HUES48 (cell line): Measurements from ENCODE around the gene SFXN5.
"Not testable (repeated sequence)": the region's sequence is repeated elsewhere in the genome, so short reads cannot be mapped to it uniquely, and the experiment has no call there.

Source experiments
- H3K27ac ChIP-seq: one replicate; pipeline ENCODE4 v1.7.0; 2013; ENCODE audit warnings: low read depth, low read length, inconsistent platforms
- H3K27me3 ChIP-seq: 2 replicates; pipeline ENCODE4 v1.6.1; 2013; ENCODE audit warnings: mild to moderate bottlenecking, low read length; ENCODE audit not compliant: control insufficient read depth, insufficient read depth
- H3K36me3 ChIP-seq: 2 replicates; pipeline ENCODE4 v1.6.1; 2013; ENCODE audit warnings: low read length; ENCODE audit not compliant: control insufficient read depth, insufficient read depth
- H3K4me1 ChIP-seq: 2 replicates; pipeline ENCODE4 v1.6.1; 2013; ENCODE audit warnings: mild to moderate bottlenecking, low read length; ENCODE audit not compliant: control insufficient read depth, insufficient read depth
- H3K4me3 ChIP-seq: 2 replicates; pipeline ENCODE4 v1.5.1; 2013; ENCODE audit warnings: mild to moderate bottlenecking, low read depth, low read length
- H3K9ac ChIP-seq: 2 replicates; pipeline ENCODE4 v1.6.1; 2013; ENCODE audit warnings: mild to moderate bottlenecking, low read depth, low read length, moderate library complexity
- H3K9me3 ChIP-seq: 2 replicates; pipeline ENCODE4 v1.6.1; 2013; ENCODE audit warnings: low read length; ENCODE audit not compliant: control insufficient read depth, insufficient read depth

Gene SFXN5

GRCh38 chr2:73095910-73096309, 24.4 kb upstream of the SFXN5 start:
- H3K36me3 ChIP-seq: no peaks in the 10 kb centered on the region
- H3K9me3 ChIP-seq: no peaks in the 10 kb centered on the region
- H3K27me3 ChIP-seq: no peaks in the 10 kb centered on the region
- no peaks in the 10 kb centered on the region for H3K4me1 ChIP-seq
- no peak overlapping the region for H3K4me3 ChIP-seq
- no peak overlapping the region for H3K27ac ChIP-seq
- no peak overlapping the region for H3K9ac ChIP-seq

GRCh38 chr2:73093601-73094218, 22.2 kb upstream of the SFXN5 start:
- H3K9me3 ChIP-seq, H3K9ac ChIP-seq: not testable (repeated sequence)

GRCh38 chr2:73092146-73092783, 20.8 kb upstream of the SFXN5 start:
- H3K27me3 ChIP-seq: no peaks in the 10 kb centered on the region
- peaks cover 7% of the 10 kb centered on the region; the same call in 1 of the 2 replicates for H3K36me3 ChIP-seq
- no peaks in the 10 kb centered on the region for H3K9me3 ChIP-seq
- no peak overlapping the region for H3K9ac ChIP-seq
- H3K4me1 ChIP-seq: no peaks in the 10 kb centered on the region
- H3K4me3 ChIP-seq: no peak overlapping the region
- H3K27ac ChIP-seq: no peak overlapping the region

More at GRCh38 chr2:73093601-73094218, 22.2 kb upstream of the SFXN5 start:
- H3K36me3 ChIP-seq, H3K27ac ChIP-seq, H3K4me1 ChIP-seq, H3K27me3 ChIP-seq, H3K4me3 ChIP-seq: not testable (repeated sequence)

GRCh38 chr2:73091696-73092095, 20.2 kb upstream of the SFXN5 start:
- no peak overlapping the region for H3K9ac ChIP-seq

GRCh38 chr2:73091164-73091563, 19.7 kb upstream of the SFXN5 start:
- H3K4me3 ChIP-seq: no peak overlapping the region
- H3K4me1 ChIP-seq: no peaks in the 10 kb centered on the region
- H3K9me3 ChIP-seq: no peaks in the 10 kb centered on the region
- H3K27ac ChIP-seq: no peak overlapping the region
- no peak overlapping the region for H3K9ac ChIP-seq
- peaks cover 8% of the 10 kb centered on the region; the same call in 1 of the 2 replicates for H3K36me3 ChIP-seq
- H3K27me3 ChIP-seq: no peaks in the 10 kb centered on the region

More at GRCh38 chr2:73091696-73092095, 20.2 kb upstream of the SFXN5 start:
- Histone ChIP-seq H3K27ac (no peak overlapping the region), H3K36me3 (peaks cover 8% of the 10 kb centered on the region; the same call in 1 of the 2 replicates), H3K4me3 (no peak overlapping the region), H3K9me3 (no peaks in the 10 kb centered on the region), H3K4me1 (no peaks in the 10 kb centered on the region), H3K27me3 (no peaks in the 10 kb centered on the region)

- Histone ChIP-seq H3K4me1 (no peaks in the 10 kb centered on the region), H3K4me3 (no peak overlapping the region), H3K36me3 (peaks cover 8% of the 10 kb centered on the region; the same call in 1 of the 2 replicates), H3K9me3 (no peaks in the 10 kb centered on the region), H3K27me3 (no peaks in the 10 kb centered on the region), H3K27ac (no peak overlapping the region), H3K9ac (no peak overlapping the region)
Observed at GRCh38 chr2:73089270-73090030, 17.9 kb upstream of the SFXN5 start.

GRCh38 chr2:73088703-73089102, 17.2 kb upstream of the SFXN5 start:
- Histone ChIP-seq H3K4me1 (no peaks in the 10 kb centered on the region), H3K9ac (no peak overlapping the region), H3K9me3 (no peaks in the 10 kb centered on the region), H3K27ac (no peak overlapping the region), H3K36me3 (peaks cover 8% of the 10 kb centered on the region; the same call in 1 of the 2 replicates), H3K27me3 (no peaks in the 10 kb centered on the region), H3K4me3 (no peak overlapping the region)

GRCh38 chr2:73088211-73088610, 16.7 kb upstream of the SFXN5 start:
- H3K9ac ChIP-seq: no peak overlapping the region
- H3K36me3 ChIP-seq: peaks cover 8% of the 10 kb centered on the region; the same call in 1 of the 2 replicates
- H3K27ac ChIP-seq: no peak overlapping the region
- H3K4me1 ChIP-seq: no peaks in the 10 kb centered on the region
- no peaks in the 10 kb centered on the region for H3K27me3 ChIP-seq
- no peaks in the 10 kb centered on the region for H3K9me3 ChIP-seq
- H3K4me3 ChIP-seq: no peak overlapping the region

- no peak overlapping the region for H3K4me3 ChIP-seq
- H3K27ac ChIP-seq: no peak overlapping the region
- no peaks in the 10 kb centered on the region for H3K9me3 ChIP-seq
- no peaks in the 10 kb centered on the region for H3K27me3 ChIP-seq
- H3K36me3 ChIP-seq: peaks cover 8% of the 10 kb centered on the region; the same call in 1 of the 2 replicates
- no peaks in the 10 kb centered on the region for H3K4me1 ChIP-seq
- no peak overlapping the region for H3K9ac ChIP-seq
Observed at GRCh38 chr2:73087311-73087710, 15.8 kb upstream of the SFXN5 start.

GRCh38 chr2:73085691-73086090, 14.2 kb upstream of the SFXN5 start:
- H3K36me3 ChIP-seq: peaks cover 8% of the 10 kb centered on the region; the same call in 1 of the 2 replicates
- H3K27ac ChIP-seq: no peak overlapping the region

GRCh38 chr2:73084971-73085370, 13.5 kb upstream of the SFXN5 start:
- Histone ChIP-seq H3K4me3 (no peak overlapping the region), H3K4me1 (peaks cover 7% of the 10 kb centered on the region; the same call in 1 of the 2 replicates), H3K9ac (no peak overlapping the region), H3K36me3 (peaks cover 8% of the 10 kb centered on the region; the same call in 1 of the 2 replicates), H3K27ac (no peak overlapping the region), H3K27me3 (no peaks in the 10 kb centered on the region), H3K9me3 (no peaks in the 10 kb centered on the region)

More at GRCh38 chr2:73085691-73086090, 14.2 kb upstream of the SFXN5 start:
- no peaks in the 10 kb centered on the region for H3K9me3 ChIP-seq
- H3K9ac ChIP-seq: no peak overlapping the region
- no peak overlapping the region for H3K4me3 ChIP-seq
- no peaks in the 10 kb centered on the region for H3K27me3 ChIP-seq
- H3K4me1 ChIP-seq: peaks cover 7% of the 10 kb centered on the region; the same call in 1 of the 2 replicates
